NCI-H1092 treated with DMSO at 0.1 percent for 48 hours (cell line): ENCODE data around the gene ADORA2B.

Experiments used
- DNase-seq: peaks from one replicate; lab custom pipeline; 2025; lab: John Stamatoyannopoulos, UW

Gene ADORA2B

GRCh38 chr17:15981646-15982580 lies 37.0 kb downstream of the ADORA2B start:
- DNase-seq: no peak

- no peak for DNase-seq
Observed at GRCh38 chr17:15996322-15996721, 51.4 kb downstream of the ADORA2B start.

GRCh38 chr17:15998031-15998562 lies 53.2 kb downstream of the ADORA2B start:
- DNase-seq: no peak

- DNase-seq: peak; percentile 86
Observed at GRCh38 chr17:15999141-15999973, 54.4 kb downstream of the ADORA2B start, which contains the start of the genes TTC19 and ZSWIM7. TSS of gene TTC19 (plus strand) at chr17:15999824. CDS start at chr17:15999849, 25 bp downstream. TSS of gene ZSWIM7 (minus strand) at chr17:15999704. CDS start at chr17:15999594, 110 bp downstream.

GRCh38 chr17:15999974-16000827 lies 55.3 kb downstream of the ADORA2B start:
- DNase-seq: peak; percentile 32

GRCh38 chr17:16001226-16001897 lies 56.4 kb downstream of the ADORA2B start:
- DNase-seq: no peak

GRCh38 chr17:16002708-16003260 lies 57.9 kb downstream of the ADORA2B start:
- no peak for DNase-seq

GRCh38 chr17:16003841-16004240 lies 58.9 kb downstream of the ADORA2B start:
- no peak for DNase-seq

GRCh38 chr17:16005636-16006035 lies 60.7 kb downstream of the ADORA2B start:
- DNase-seq: no peak

GRCh38 chr17:16007439-16007838 lies 62.5 kb downstream of the ADORA2B start:
- no peak for DNase-seq

- DNase-seq: no peak
Observed at GRCh38 chr17:16013943-16014407, 69.0 kb downstream of the ADORA2B start.

GRCh38 chr17:16019347-16019746 lies 74.4 kb downstream of the ADORA2B start:
- DNase-seq: no peak

- no peak for DNase-seq
Observed at GRCh38 chr17:16023881-16024280, 79.0 kb downstream of the ADORA2B start.

- no peak for DNase-seq
Observed at GRCh38 chr17:16025202-16025601, 80.3 kb downstream of the ADORA2B start.
